GM12875 (cell line): Measurements from ENCODE around the gene VRK1.

Source experiments
- H3K4me3 ChIP-seq: one replicate; pipeline ENCODE4 v1.5.1; 2011; ENCODE audit warnings: low read depth, low read length, control low read depth
- TF ChIP-seq, protein P1 (sequence below): IDR thresholded peaks from 2 replicates; pipeline ENCODE4 v1.5.1; 2011; ENCODE audit warnings: low read depth, mild to moderate bottlenecking, control low read depth, inconsistent platforms, low read length, moderate library complexity, borderline replicate concordance; ENCODE audit not compliant: insufficient read depth

Gene VRK1

DNA sequence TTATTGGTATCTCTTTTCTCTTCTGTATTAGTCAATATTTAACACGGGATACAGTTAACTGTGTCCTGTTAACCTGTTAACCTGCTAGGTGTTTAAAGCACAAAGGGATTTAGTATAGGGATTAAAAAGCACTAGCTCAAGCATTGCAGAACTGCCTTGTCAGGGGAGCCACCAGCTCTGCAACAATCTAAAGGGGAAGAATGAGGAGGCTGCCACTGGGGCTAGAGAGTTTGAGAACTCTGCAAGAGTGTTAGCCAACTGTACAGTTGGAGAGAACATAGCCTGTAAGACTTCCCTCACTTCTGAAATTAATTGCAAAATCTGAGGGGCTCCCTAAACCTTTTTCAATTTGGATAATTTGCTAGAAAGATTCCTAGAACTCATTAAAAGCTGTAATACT, 6.5 kb upstream of the VRK1 start:
- no peak overlapping the region for H3K4me3 ChIP-seq
- TF ChIP-seq, protein P1, sequence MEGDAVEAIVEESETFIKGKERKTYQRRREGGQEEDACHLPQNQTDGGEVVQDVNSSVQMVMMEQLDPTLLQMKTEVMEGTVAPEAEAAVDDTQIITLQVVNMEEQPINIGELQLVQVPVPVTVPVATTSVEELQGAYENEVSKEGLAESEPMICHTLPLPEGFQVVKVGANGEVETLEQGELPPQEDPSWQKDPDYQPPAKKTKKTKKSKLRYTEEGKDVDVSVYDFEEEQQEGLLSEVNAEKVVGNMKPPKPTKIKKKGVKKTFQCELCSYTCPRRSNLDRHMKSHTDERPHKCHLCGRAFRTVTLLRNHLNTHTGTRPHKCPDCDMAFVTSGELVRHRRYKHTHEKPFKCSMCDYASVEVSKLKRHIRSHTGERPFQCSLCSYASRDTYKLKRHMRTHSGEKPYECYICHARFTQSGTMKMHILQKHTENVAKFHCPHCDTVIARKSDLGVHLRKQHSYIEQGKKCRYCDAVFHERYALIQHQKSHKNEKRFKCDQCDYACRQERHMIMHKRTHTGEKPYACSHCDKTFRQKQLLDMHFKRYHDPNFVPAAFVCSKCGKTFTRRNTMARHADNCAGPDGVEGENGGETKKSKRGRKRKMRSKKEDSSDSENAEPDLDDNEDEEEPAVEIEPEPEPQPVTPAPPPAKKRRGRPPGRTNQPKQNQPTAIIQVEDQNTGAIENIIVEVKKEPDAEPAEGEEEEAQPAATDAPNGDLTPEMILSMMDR = no peak

DNA sequence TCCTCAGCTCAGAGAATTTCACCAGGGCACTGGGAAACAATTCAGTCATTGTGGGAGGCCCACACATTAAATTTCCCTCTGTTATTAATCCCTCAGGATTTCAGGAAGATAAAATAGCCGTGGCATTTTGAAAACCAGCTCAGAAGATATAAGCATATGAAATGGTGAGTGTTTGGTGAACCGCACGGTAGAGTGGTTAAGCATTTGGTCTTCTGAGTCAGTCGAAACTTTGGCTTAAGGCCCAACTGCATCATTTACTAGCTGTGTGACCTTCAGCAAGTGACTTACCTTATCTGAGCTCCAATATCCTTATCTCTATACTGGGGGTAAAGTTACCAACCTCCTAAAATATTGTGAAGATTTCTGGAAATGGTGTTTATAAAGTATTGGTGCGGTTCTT, 5.2 kb upstream of the VRK1 start:
- TF ChIP-seq, protein P1 = no peak
- H3K4me3 ChIP-seq = no peak overlapping the region

- TF ChIP-seq, protein P1 = no peak
- H3K4me3 ChIP-seq = no peak overlapping the region
These were observed 4.6 kb upstream of the VRK1 start for GRCh38 chr14:96792591-96792990.

- H3K4me3 ChIP-seq = no peak overlapping the region
- TF ChIP-seq, protein P1 = no peak
These were observed 3.6 kb upstream of the VRK1 start for GRCh38 chr14:96793547-96793946.

DNA sequence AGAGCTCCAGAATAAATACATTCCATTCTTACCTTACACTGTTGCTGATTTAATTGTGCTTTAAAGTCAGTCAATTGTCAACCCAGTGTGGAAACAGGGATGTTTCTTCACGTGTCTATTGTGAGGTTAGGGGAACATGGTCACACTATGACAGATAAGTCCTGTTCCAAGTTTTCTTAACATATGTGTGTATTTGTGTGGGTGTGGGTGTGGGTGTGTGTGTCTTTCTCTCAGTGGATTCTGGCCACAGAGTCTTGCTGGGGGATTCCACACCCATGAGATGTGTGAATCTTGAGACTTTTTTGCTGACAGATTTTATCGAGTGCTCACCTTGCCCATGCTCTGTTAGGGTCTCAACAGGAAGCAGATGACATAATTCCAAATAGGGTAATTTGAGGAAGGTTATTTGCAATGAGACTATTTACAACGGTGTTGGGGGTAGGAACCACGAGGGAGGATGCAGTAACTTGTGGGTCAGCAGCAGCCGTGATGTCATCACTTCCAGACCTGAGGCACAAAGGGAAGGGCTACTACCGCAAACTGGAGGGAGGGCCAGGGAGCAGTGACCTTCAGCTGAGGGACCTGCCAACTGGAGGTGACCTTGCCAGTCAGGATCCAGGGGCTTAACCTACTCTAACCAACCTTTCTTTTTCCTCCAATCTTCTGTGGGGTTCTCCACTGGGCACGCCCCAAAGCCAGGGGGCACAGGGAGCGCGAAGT, 1.9 kb upstream of the VRK1 start:
- TF ChIP-seq, protein P1 = no peak
- H3K4me3 ChIP-seq = no peak overlapping the region

- TF ChIP-seq, protein P1 = no peak
- peak overlapping the region; percentile 83 for H3K4me3 ChIP-seq
These were observed 584 bp downstream of the VRK1 start for GRCh38 chr14:96797582-96798349.

DNA sequence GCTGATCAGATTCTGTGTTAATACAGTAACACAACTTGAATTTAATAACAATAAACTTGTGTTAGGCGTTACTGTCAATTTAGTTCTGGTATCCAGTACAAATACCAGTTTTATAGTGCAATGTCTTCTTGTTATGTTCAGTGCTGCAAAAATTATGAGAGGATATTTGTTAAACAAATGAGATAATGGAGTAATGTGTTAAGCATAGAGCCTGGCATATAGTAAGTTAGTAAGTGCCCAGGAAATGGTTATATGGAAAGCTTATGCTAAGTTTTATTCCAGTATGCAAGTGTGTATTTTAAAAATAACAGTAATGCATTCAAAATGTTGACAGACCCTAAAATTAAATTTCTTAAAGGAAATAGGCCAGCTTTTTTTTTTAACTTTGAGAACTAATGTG, 1.8 kb downstream of the VRK1 start:
- TF ChIP-seq, protein P1 = no peak

More for the DNA sequence above, 1.8 kb downstream of the VRK1 start:
- H3K4me3 ChIP-seq = no peak overlapping the region
